SK-N-MC (cell line): ENCODE data around the gene CAMK1D.

ENCODE experiments used
- EZH2 ChIP-seq: fragments of 200-600 bp; sonication (generic); IDR thresholded peaks from one replicate; pipeline ENCODE4 v1.6.1; 2017; ENCODE audit warnings: antibody characterized with exemption
- FOXP2 ChIP-seq: optimal IDR thresholded peaks from 2 replicates; pipeline ENCODE3; 2011; ENCODE audit warnings: mild to moderate bottlenecking, moderate library complexity; ENCODE audit not compliant: insufficient read depth; ENCODE audit errors: extremely low read length, control extremely low read depth
- POLR2AphosphoS5 ChIP-seq: IDR thresholded peaks from 2 replicates; pipeline ENCODE4 v1.6.1; 2012; ENCODE audit warnings: mild to moderate bottlenecking, low read depth, low read length, borderline replicate concordance

- no peak for TF ChIP-seq POLR2AphosphoS5
- TF ChIP-seq EZH2 = no peak
- no peak for TF ChIP-seq FOXP2
These were observed 152.6 kb downstream of the CAMK1D start for GRCh38 chr10:12501841-12502525.
